IMR-90 (cell line): ENCODE results near the gene DNAH3. TPM values are rescaled to one million over a fixed set of nuclear protein-coding genes. Genes with fewer than 3 reads are reported as not detected.

Experiments
- ATAC-seq: fragments of 200-7000 bp; cut with Tn5 transposase; 2 replicates; pipeline ENCODE4 v1.9.1; 2020; ENCODE audit warnings: low read depth, mild to moderate bottlenecking, moderate library complexity
- BruUV-seq: library from RNA; stranded (reverse); fragments of 400-500 nt; replicated peaks from 2 replicates; lab custom pipeline; 2021; lab: Mats Ljungman, UMichigan
- CTCF ChIA-PET: fragments of 300-600 bp; formaldehyde crosslinking; extraction: SDS; loops from one replicate; lab custom pipeline; 2021; ENCODE audit warnings: antibody characterized with exemption; lab: Yijun Ruan, JAX
- POLR2A ChIA-PET: fragments of 300-600 bp; sonication (Branson Sonifier 250); formaldehyde crosslinking; loops from one replicate; lab custom pipeline; 2022; ENCODE audit warnings: antibody characterized with exemption; ENCODE audit not compliant: unreplicated experiment; lab: Charles Lee
- DNase-seq: peaks from one replicate; pipeline ENCODE4 v3.0.0; 2013
- H2AFZ ChIP-seq: replicated peaks from 2 replicates; pipeline ENCODE3; 2013; ENCODE audit warnings: low read length, mild to moderate bottlenecking; ENCODE audit not compliant: poor library complexity
- H2AK5ac ChIP-seq: 2 replicates; pipeline ENCODE4 v1.6.1; 2013; ENCODE audit warnings: low read depth, low read length, inconsistent platforms
- H2AK9ac ChIP-seq: replicated peaks from 2 replicates; pipeline ENCODE3; 2013; ENCODE audit warnings: mild to moderate bottlenecking, low read depth, low read length, moderate library complexity; ENCODE audit not compliant: poor library complexity
- H2BK120ac ChIP-seq: 2 replicates; pipeline ENCODE4 v1.6.1; 2013; ENCODE audit warnings: low read depth, low read length, inconsistent platforms
- H2BK15ac ChIP-seq: 3 replicates; pipeline ENCODE4 v1.6.1; 2013; ENCODE audit warnings: low read depth, low read length, inconsistent platforms
- H2BK20ac ChIP-seq: 2 replicates; pipeline ENCODE4 v1.6.1; 2013; ENCODE audit warnings: low read depth, mild to moderate bottlenecking, inconsistent platforms, low read length, moderate library complexity
- H2BK5ac ChIP-seq: 2 replicates; pipeline ENCODE4 v1.6.1; 2013; ENCODE audit warnings: mild to moderate bottlenecking, low read depth, low read length, inconsistent platforms; ENCODE audit not compliant: poor library complexity, severe bottlenecking
- H3K14ac ChIP-seq: replicated peaks from 2 replicates; pipeline ENCODE4 v1.6.1; 2013; ENCODE audit warnings: low read depth, low read length, inconsistent platforms
- H3K18ac ChIP-seq: 2 replicates; pipeline ENCODE4 v1.6.1; 2013; ENCODE audit warnings: low read depth, low read length, control low read depth
- H3K23ac ChIP-seq: 2 replicates; pipeline ENCODE4 v1.6.1; 2013; ENCODE audit warnings: low read depth, low read length, inconsistent platforms
- H3K27ac ChIP-seq: 2 replicates; pipeline ENCODE4 v1.5.1; 2013; ENCODE audit warnings: mild to moderate bottlenecking, control low read depth, low read length; ENCODE audit not compliant: insufficient read depth
- H3K27me3 ChIP-seq: 2 replicates; pipeline ENCODE4 v1.6.1; 2013; ENCODE audit warnings: low read length; ENCODE audit not compliant: control insufficient read depth, insufficient read depth
- H3K36me3 ChIP-seq: 2 replicates; pipeline ENCODE4 v1.6.1; 2013; ENCODE audit warnings: low read length, mixed read lengths; ENCODE audit not compliant: control insufficient read depth, insufficient read depth
- H3K4ac ChIP-seq: 2 replicates; pipeline ENCODE4 v1.6.1; 2013; ENCODE audit warnings: low read depth, low read length, inconsistent platforms
- H3K4me1 ChIP-seq: 2 replicates; pipeline ENCODE4 v1.6.1; 2013; ENCODE audit warnings: low read length, mixed read lengths; ENCODE audit not compliant: control insufficient read depth, insufficient read depth
- H3K4me2 ChIP-seq: 2 replicates; pipeline ENCODE4 v1.6.1; 2013; ENCODE audit warnings: low read depth, mild to moderate bottlenecking, control low read depth, low read length, moderate library complexity
- H3K4me3 ChIP-seq: 2 replicates; pipeline ENCODE4 v1.5.1; 2013; ENCODE audit warnings: low read depth, mild to moderate bottlenecking, control low read depth, low read length, moderate library complexity; ENCODE audit not compliant: insufficient read depth
- H3K56ac ChIP-seq: 2 replicates; pipeline ENCODE4 v1.6.1; 2013; ENCODE audit warnings: low read length, inconsistent platforms; ENCODE audit not compliant: insufficient read depth; ENCODE audit errors: extremely low read depth
- H3K79me1 ChIP-seq, 2 experiments: 2 replicates each; pipeline ENCODE4 v1.6.1; 2013; ENCODE audit warnings: low read length in 2 of 2, inconsistent platforms in 1 of 2, low read depth in 1 of 2
- H3K9ac ChIP-seq: 2 replicates; pipeline ENCODE4 v1.6.1; 2013; ENCODE audit warnings: low read depth, low read length, control low read depth
- H3K9me1 ChIP-seq: 2 replicates; pipeline ENCODE4 v1.6.1; 2013; ENCODE audit warnings: low read length, inconsistent platforms; ENCODE audit not compliant: insufficient read depth
- H3K9me3 ChIP-seq: 2 replicates; pipeline ENCODE4 v1.6.1; 2013; ENCODE audit warnings: low read length; ENCODE audit not compliant: control insufficient read depth, insufficient read depth
- H4K20me1 ChIP-seq: 2 replicates; pipeline ENCODE4 v1.6.1; 2013; ENCODE audit warnings: low read length, inconsistent platforms; ENCODE audit not compliant: insufficient read depth
- H4K5ac ChIP-seq: 2 replicates; pipeline ENCODE4 v1.6.1; 2013; ENCODE audit warnings: mild to moderate bottlenecking, low read depth, low read length, control low read depth
- H4K8ac ChIP-seq, 2 experiments: 2 replicates each; pipeline ENCODE4 v1.6.1; 2013; ENCODE audit warnings: low read depth in 2 of 2, low read length in 2 of 2, control low read depth in 1 of 2, inconsistent platforms in 1 of 2
- H4K91ac ChIP-seq: 2 replicates; pipeline ENCODE4 v1.6.1; 2013; ENCODE audit warnings: low read depth, low read length, inconsistent platforms; ENCODE audit not compliant: insufficient read depth
- BHLHE40 ChIP-seq: fragments of 150-350 bp; IDR thresholded peaks from 2 replicates; pipeline ENCODE4 v1.6.1; 2016; ENCODE audit warnings: mild to moderate bottlenecking, low read depth, low read length
- CEBPB ChIP-seq: IDR thresholded peaks from 2 replicates; pipeline ENCODE4 v1.6.1; 2012; ENCODE audit warnings: low read depth, low read length, improper control_type of control experiment
- MAFK ChIP-seq: IDR thresholded peaks from 2 replicates; pipeline ENCODE4 v1.6.1; 2012; ENCODE audit warnings: low read depth, low read length, improper control_type of control experiment
- MAZ ChIP-seq: IDR thresholded peaks from 2 replicates; pipeline ENCODE4 v1.6.1; 2012; ENCODE audit warnings: low read depth, mild to moderate bottlenecking, low read length, improper control_type of control experiment, moderate library complexity, borderline replicate concordance
- MXI1 ChIP-seq: IDR thresholded peaks from 2 replicates; pipeline ENCODE4 v1.6.1; 2012; ENCODE audit warnings: low read depth, mild to moderate bottlenecking, low read length, moderate library complexity, borderline replicate concordance
- NFE2L2 ChIP-seq: fragments of 150-350 bp; IDR thresholded peaks from 2 replicates; pipeline ENCODE4 v1.6.1; 2016; ENCODE audit warnings: low read depth, mild to moderate bottlenecking, low read length
- POLR2A ChIP-seq: IDR thresholded peaks from 2 replicates; pipeline ENCODE4 v1.6.1; 2012; ENCODE audit warnings: mild to moderate bottlenecking, low read depth, low read length
- RAD21 ChIP-seq: IDR thresholded peaks from 2 replicates; pipeline ENCODE4 v1.6.1; 2012; ENCODE audit warnings: low read length, improper control_type of control experiment
- RCOR1 ChIP-seq: IDR thresholded peaks from 2 replicates; pipeline ENCODE4 v1.6.1; 2012; ENCODE audit warnings: mild to moderate bottlenecking, low read length, improper control_type of control experiment; ENCODE audit not compliant: insufficient replicate concordance
- RFX5 ChIP-seq: IDR thresholded peaks from 2 replicates; pipeline ENCODE4 v1.8.0; 2012; ENCODE audit warnings: low read depth, mild to moderate bottlenecking, low read length, moderate library complexity
- SMC3 ChIP-seq: fragments of 150-350 bp; IDR thresholded peaks from 2 replicates; pipeline ENCODE4 v1.6.1; 2016; ENCODE audit warnings: low read depth, mild to moderate bottlenecking, antibody characterized with exemption, low read length, moderate library complexity
- USF2 ChIP-seq: fragments of 150-350 bp; IDR thresholded peaks from 2 replicates; pipeline ENCODE4 v1.6.1; 2017; ENCODE audit warnings: mild to moderate bottlenecking, antibody characterized with exemption, low read length, low read depth
- WGBS, 2 experiments: methylation state at CpG; one replicate each; pipeline versions ENCODE4 v1.1.5 to v1.1.7; 2013; ENCODE audit warnings: missing lambda C conversion rate in 2 of 2; ENCODE audit not compliant: insufficient read length in 1 of 2; ENCODE audit errors: extremely low coverage in 2 of 2; 5-methylcytosine and 5-hydroxymethylcytosine counted together
- dilution Hi-C: fragments of 300-500 bp; cut with HindIII; formaldehyde crosslinking; loops from one replicate; pipeline ENCODE4 v1.14.3; 2018; ENCODE audit warnings: low sequenced_read_pairs; ENCODE audit not compliant: unreplicated experiment
- in situ Hi-C: fragments of 300-500 bp; cut with MboI; formaldehyde crosslinking; loops from 3 replicates; pipeline ENCODE4 v1.14.3; 2019; ENCODE audit warnings: low sequenced_read_pairs, inconsistent platforms, mixed read lengths
- intact Hi-C: fragments of 100-400 bp; cut with micrococcal nuclease; formaldehyde crosslinking; loops from 2 replicates; pipeline ENCODE4 v1.10.0; 2022
- polyA plus RNA-seq, 3 experiments: library from polyadenylated mRNA; depleted of rRNA; stranded (reverse); fragments of >200 nt; gene quantifications; 2 replicates each; pipeline ENCODE4 v1.2.3, GENCODE V29; 2012; ENCODE audit warnings: low replicate concordance in 1 of 3
- total RNA-seq: library from RNA; depleted of rRNA; stranded (reverse); fragments of >200 nt; gene quantifications from 2 replicates; pipeline ENCODE4 v1.2.3, GENCODE V29; 2012
- TF ChIP-seq, protein P1 (sequence below): conservative IDR thresholded peaks from 2 replicates; pipeline ENCODE4 v1.5.1; 2012; ENCODE audit warnings: mild to moderate bottlenecking, low read depth, low read length, improper control_type of control experiment

DNAH3 gene
- total and polyA plus RNA-seq, 2 of the 4 experiments (the other 2 are of a cell fraction), result not detected

DNA sequence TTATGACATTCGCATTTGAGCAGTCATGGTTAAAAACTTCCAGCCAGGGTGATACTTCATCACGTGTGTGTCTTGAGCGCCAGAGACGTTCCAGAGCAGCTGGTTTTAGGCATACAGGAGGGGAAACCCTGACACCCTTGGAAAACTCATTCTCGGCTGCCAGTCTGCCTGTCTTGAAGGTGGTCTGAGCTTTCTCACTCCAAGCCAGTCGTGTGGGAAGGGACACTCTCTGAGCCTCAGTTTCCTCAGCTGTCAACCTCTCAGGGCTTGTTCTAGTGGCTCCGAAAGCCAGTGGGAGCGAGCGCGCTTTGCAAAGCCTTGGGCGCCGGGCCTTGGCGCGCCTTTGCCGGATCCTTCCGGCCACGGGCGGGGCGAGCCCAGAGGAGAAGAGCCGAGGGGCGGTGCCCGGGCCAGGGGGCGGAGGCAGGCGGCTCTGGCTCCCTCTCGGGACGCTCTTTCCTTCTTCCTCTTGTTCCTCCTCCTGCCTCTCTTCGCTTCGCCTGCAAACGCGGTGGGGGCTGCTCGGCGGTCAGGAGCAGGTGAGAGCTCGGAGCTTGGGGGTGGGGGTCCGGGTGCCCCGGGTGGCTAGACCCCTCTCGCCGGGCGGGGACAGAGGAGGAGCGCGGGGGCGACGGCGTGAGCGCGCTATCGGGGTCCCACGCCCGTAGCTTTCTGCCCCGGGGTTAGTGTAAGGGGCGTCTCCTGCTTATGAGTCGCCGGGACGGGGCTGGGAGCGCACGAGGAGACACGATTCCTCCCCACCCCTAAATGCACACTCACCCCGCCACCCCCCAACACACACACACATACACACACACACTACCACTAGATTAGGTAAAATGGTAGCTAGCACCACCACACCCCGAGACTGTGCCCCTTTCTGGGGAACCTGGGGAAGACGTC, 7.8 kb upstream of the DNAH3 start, which contains the start of gene LDAF1 (continued):
- TF ChIP-seq NFE2L2, result no peak

- peak overlapping the region; percentile 89 to 95; a peak in 2 of 4 replicates for H4K8ac ChIP-seq
- no peak overlapping the region for H3K9ac ChIP-seq
- no peak overlapping the region for H3K27ac ChIP-seq
- H2AK9ac ChIP-seq, result peak overlapping the region; percentile 56
- H4K5ac ChIP-seq, result no peak overlapping the region
- H2BK15ac ChIP-seq, result no peak overlapping the region
- no TSS peak for BruUV-seq
- ChIA-PET CTCF (interaction anchor here (0.6 to 3.1 kb wide), 3 partner anchors 13 to 143 kb away, joined by 3 to 15 read pairs (median 5); no protein-coding TSS in a partner anchor), POLR2A (no interaction called here)
- no peaks in the 10 kb centered on the region for H3K27me3 ChIP-seq
- peak overlapping the region; percentile 94 for H2AFZ ChIP-seq
- ATAC-seq (no peak), DNase-seq (no peak)
- peak overlapping the region; percentile 91 for H3K4ac ChIP-seq
- 0 out of 2 replicates have a peak overlapping the region, but pooled peaks have one; percentile 93 for H2BK120ac ChIP-seq
- peaks cover 3% of the 10 kb centered on the region; the same call in 1 of the 2 replicates for H4K20me1 ChIP-seq
- H2BK20ac ChIP-seq, result peak overlapping the region; percentile 25; the same call in 1 of the 2 replicates
- H3K56ac ChIP-seq, result no peak overlapping the region
- dilution Hi-C loops, result no loop called here
- H3K9me3 ChIP-seq, result no peaks in the 10 kb centered on the region
- no peak overlapping the region for H3K4me3 ChIP-seq
- H3K14ac ChIP-seq, result peak overlapping the region; percentile 86; the same call in 1 of the 2 replicates
- no peak overlapping the region for H2BK5ac ChIP-seq
- no peak overlapping the region for H3K23ac ChIP-seq
- no CpG with 5 or more reads among the region's 5 CpGs for WGBS, 2 experiments
- H3K36me3 ChIP-seq, result 0 out of 2 replicates have a peak, but pooled peaks cover 5% of the 10 kb centered on the region
- in situ Hi-C loops, result loop anchor here (5.0 to 25.0 kb wide), 3 partner anchors 140 to 1180 kb away; no protein-coding TSS in a partner anchor
- no peak overlapping the region for H3K18ac ChIP-seq
- H3K9me1 ChIP-seq, result peaks cover 2% of the 10 kb centered on the region; the same call in 1 of the 2 replicates
- peak overlapping the region; percentile 71 for H2AK5ac ChIP-seq
- peaks cover 8% of the 10 kb centered on the region for H3K4me1 ChIP-seq
- H3K79me1 ChIP-seq, result peaks cover 0 to 24% of the 10 kb centered on the region in 2 experiments; a peak in 3 of 4 replicates
- H3K4me2 ChIP-seq, result no peak overlapping the region
- no peak overlapping the region for H4K91ac ChIP-seq
- intact Hi-C loops, result loop anchor here (1.0 to 5.0 kb wide), 4 partner anchors 125 to 351 kb away; partner anchors contain the start of genes DCUN1D3, ERI2, LYRM1 and REXO5
- TF ChIP-seq MAZ (no peak), RCOR1 (no peak), MXI1 (no peak), RFX5 (no peak), POLR2A (no peak), USF2 (no peak), RAD21 (no peak), BHLHE40 (no peak), CEBPB (no peak), MAFK (no peak), SMC3 (no peak)
- TF ChIP-seq, protein P1, sequence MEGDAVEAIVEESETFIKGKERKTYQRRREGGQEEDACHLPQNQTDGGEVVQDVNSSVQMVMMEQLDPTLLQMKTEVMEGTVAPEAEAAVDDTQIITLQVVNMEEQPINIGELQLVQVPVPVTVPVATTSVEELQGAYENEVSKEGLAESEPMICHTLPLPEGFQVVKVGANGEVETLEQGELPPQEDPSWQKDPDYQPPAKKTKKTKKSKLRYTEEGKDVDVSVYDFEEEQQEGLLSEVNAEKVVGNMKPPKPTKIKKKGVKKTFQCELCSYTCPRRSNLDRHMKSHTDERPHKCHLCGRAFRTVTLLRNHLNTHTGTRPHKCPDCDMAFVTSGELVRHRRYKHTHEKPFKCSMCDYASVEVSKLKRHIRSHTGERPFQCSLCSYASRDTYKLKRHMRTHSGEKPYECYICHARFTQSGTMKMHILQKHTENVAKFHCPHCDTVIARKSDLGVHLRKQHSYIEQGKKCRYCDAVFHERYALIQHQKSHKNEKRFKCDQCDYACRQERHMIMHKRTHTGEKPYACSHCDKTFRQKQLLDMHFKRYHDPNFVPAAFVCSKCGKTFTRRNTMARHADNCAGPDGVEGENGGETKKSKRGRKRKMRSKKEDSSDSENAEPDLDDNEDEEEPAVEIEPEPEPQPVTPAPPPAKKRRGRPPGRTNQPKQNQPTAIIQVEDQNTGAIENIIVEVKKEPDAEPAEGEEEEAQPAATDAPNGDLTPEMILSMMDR, result no peak
Observed at GRCh38 chr16:21157632-21158031, 7.0 kb upstream of the DNAH3 start.
